HG03442 (cell line): ENCODE results near the gene TMUB2.

Experiments used
- ATAC-seq: cut with Tn5 transposase; IDR thresholded peaks from one replicate; pipeline ENCODE4 v1.9.1; 2021; ENCODE audit warnings: mild to moderate bottlenecking, moderate library complexity; ENCODE audit not compliant: unreplicated experiment

Gene TMUB2

GRCh38 chr17:44202756-44203155 is 16.0 kb downstream of the TMUB2 start:
- no peak for ATAC-seq

GRCh38 chr17:44203731-44204440 is 17.1 kb downstream of the TMUB2 start:
- no peak for ATAC-seq

DNA sequence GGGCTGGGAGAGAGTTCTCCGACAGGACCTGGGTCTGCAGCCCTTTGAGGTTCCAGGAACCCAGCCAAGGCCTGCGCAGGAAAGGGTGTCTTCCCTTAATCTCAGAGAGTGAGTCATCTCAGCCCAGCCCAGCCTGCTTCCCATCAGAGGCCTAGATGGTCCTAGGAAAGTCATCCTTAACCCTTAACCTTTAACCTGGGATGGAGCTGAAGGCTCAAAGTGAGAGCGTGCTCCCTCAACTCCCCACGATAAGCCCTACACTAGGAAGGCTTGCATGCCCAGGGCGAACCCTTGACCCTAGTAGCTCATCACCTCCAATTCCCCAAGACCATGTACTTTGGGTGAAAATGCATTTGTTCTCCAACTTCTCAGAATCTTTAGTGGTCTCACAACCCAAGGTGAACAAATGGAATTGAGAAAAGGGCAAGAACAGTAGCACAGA is 17.7 kb downstream of the TMUB2 start:
- ATAC-seq: no peak

DNA sequence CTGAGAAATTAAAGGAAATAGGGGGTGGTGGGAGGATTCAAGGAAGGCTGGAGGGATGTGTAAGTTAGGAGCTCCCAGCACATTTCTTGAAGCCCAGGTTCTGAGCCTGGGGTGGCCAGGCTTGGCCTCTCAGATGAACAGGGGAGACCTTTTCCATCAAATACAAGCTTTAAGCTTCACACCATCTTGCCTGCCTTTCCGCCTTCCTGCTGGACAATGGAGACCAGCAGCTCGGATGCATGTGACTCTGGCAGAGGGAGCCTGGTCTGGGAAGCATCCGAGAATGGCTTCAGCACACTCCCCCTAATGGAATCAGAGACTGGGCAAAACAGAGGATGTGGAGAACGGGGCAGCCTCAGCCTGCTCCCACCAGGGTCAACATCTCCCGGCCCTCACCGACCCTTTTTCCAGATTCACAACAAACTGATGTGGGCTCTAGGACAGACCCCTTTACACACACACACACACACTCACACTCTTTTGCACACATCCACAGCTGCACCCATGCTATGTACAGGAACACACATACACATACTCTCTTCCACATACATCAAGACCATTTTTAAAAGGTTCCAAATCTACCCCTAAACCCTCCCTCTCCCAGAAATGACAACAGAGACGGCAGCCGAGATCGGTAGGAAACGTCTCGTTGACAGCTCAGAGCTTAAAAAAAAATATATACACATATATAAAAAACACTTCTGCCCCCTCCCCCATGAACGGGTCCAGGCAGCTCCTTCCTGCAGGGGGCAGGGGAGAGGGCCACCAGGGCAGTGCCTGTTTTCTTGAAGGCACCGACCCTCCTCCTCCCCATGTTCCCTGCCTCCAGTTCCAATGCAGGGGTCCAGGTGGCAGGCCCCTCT is 19.4 kb downstream of the TMUB2 start:
- ATAC-seq: no peak

DNA sequence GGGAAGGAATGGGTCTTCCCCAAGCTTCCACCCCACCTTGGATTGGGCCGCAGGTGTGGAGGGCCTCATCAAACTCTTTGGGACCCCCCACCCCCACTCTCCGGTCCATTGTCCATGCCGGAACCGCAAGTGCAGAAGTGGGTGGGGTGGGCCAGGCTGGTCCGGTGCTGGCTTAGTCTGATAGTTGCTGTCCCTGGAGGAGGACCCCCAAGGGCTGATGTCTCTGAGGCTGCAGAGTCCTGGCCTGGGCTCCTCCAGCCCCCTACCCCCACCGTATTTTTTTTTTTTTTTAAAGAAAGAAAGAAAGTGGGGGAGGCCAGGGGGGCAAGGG is 20.0 kb downstream of the TMUB2 start:
- no peak for ATAC-seq

- ATAC-seq: no peak
These were observed 20.5 kb downstream of the TMUB2 start for GRCh38 chr17:44207319-44207718.

GRCh38 chr17:44207743-44208142 is 21.0 kb downstream of the TMUB2 start:
- ATAC-seq: no peak

DNA sequence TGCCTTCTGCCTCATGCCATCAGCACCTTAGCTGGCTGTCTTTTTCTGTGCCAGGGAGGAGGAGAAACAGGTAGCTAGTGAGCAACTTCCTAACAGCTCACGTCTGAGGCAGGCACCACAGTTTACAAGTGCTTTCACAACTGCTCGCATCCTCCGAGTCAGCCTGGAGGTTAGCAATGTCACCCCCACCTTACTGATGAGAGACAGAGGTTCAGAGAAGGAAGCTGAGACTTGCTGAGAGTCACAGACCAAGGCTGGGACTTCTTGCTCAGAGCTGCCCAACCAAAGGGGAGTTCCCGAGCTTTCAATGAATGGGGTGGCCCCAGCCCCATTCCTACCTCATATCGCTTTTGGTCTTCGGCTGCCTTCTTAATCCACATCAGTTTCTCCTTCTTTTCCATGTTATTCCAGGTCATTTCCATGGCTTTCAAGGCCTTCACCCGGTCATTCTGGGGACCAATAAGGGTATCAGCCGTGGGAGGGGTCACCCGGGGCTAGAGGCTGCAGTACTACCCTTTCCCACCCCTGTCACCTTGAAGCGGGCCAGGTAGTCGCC is 23.1 kb downstream of the TMUB2 start:
- peak; percentile 29 for ATAC-seq

DNA sequence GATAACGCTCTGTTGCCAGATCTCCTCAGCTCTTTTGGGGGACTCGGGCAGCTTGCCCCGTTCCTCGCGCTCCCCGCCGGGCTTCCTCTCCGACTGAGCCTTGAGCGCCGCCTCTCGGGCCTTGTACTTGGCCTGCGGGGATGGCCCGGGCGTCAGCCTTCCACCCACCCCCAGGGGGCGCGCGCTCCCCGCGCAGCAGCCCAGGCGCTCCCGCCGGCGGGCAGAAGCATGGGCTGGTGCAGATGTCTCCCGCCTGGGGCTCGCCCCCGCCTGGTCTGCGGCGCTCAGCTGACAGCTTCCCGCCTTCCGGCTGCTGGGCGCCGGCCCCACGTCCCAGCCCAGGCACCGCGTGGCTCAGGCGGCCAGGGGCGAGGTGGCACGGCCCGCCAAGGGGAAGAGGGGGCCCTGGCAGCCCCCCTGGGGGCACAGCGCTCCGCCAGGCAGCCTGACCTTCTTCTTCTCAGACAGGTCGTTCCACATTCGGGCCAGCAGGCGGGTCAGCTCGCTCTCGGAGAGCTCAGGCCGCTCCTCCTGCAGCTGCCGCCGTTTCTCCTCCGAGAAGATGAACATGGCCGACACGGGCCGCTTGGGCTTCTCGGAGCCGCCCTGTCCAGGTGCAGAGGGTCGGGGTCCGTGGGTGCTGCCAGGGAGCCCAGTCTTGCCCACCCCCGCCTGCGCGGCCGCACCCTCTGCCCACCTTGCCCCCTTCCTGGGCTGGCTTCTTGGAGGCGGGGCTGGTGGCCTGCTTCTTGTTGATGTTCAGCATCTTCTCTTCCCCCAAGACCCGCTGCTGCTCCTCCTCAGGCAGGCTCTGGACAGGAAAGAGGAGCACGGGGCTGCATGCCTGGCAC is 23.8 kb downstream of the TMUB2 start:
- peak; percentile 72 for ATAC-seq

DNA sequence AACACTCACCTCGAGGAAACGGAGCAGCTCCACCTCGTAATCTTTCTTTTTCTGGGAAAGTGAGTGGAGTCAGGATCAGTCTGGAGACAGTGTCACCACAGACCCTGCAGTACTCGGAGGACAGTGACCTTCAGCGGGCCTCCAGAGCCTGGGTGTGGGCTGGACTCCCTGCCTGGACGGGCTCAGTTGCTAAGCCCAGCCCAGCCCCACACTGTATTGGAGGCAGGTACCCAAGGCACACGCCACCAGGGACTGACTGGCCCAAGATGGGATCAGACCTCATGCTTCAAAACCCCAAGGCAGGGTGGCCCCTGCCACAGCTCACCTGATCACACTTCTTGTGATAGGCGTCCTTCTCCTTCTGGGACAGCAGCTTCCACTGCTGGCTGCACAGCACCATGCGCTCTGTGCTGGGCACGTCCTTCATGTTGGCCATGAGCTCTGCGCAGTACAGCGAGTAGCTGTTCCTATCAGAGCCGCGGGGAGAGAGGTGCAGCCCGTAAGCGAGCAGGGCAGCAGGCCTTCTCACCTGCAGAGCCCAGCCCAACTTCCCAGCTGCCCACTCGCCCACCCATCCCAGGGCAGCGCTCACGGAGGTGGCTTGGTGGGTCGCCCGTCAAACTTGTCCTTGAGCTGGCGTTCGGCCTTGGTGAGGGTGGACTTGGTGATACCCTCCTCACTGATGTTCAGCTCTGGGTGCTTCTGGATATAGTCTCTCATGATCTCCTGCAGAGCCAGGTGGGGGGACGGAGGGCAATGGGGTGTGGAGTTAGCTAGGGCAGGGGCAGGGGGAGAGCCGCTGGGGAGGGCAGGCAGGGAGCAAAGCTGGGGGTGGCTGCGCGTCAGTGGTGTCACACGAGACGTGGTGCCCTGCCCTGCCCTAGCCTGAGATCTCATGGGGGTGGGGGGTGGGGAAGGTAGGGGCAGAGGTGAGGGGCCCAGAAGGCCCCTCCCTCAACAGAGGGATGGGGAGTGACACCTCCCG is 24.8 kb downstream of the TMUB2 start:
- ATAC-seq: no peak

DNA sequence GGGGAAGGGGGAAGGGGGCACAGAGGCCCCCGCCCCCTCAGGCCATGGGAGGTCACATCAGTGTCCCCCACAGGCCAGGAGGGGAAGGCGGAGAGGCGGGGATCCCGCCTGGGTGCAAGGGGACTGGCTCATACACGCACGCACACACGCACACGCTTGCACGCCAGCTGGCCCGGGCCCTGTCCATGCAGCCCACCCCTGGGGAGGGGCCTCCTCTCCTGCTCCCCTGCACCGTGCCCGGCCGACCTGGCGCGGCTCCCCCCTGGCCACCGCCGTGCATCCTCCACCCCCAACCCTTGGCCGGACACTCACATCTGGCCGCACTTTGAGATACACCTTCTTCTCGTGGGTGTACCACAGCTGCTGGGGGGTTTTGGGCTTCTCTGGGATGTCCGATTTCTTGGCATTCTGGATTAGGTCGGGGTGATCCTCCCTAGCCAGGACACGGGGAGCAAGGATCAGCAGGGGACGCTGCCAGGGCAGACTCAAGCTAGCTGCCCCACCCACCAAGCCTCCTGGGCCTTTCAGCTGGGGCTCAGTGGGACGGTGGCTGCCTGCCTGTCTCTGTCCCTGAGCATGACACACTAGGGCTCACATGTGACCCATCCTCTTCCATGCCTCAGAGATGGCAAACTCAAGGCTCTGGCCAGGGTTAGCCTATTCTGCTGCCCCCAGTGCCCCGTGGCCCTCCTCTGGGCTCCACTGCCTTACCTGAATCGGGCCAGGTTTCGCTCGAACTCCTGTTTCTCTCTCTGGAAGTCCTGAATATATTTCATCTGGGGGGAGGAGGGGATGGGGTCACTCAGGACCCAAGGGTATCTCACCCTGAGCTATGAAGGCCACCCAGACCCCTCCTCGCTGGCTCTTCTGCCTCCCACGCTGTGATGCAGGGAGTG is 26.0 kb downstream of the TMUB2 start:
- no peak for ATAC-seq

GRCh38 chr17:44213403-44214229 is 26.8 kb downstream of the TMUB2 start:
- ATAC-seq: no peak

GRCh38 chr17:44214230-44214494 is 27.4 kb downstream of the TMUB2 start:
- ATAC-seq: no peak

- no peak for ATAC-seq
These were observed 28.1 kb downstream of the TMUB2 start for GRCh38 chr17:44214896-44215295.

- no peak for ATAC-seq
These were observed 29.4 kb downstream of the TMUB2 start for GRCh38 chr17:44216173-44216572.

GRCh38 chr17:44216694-44217093 is 29.9 kb downstream of the TMUB2 start:
- ATAC-seq: no peak

GRCh38 chr17:44217738-44218343 is 31.1 kb downstream of the TMUB2 start:
- no peak for ATAC-seq
